CD4-positive, alpha-beta T cell treated with Interleukin-6 at 100 ng/mL for 8 hours (primary cell): ENCODE results near the gene RXFP4.

Experiments
- DNase-seq: peaks from one replicate; pipeline ENCODE4 v3.0.0-alpha.2; 2020; ENCODE audit warnings: mixed read lengths, low spot score

Gene RXFP4

DNA sequence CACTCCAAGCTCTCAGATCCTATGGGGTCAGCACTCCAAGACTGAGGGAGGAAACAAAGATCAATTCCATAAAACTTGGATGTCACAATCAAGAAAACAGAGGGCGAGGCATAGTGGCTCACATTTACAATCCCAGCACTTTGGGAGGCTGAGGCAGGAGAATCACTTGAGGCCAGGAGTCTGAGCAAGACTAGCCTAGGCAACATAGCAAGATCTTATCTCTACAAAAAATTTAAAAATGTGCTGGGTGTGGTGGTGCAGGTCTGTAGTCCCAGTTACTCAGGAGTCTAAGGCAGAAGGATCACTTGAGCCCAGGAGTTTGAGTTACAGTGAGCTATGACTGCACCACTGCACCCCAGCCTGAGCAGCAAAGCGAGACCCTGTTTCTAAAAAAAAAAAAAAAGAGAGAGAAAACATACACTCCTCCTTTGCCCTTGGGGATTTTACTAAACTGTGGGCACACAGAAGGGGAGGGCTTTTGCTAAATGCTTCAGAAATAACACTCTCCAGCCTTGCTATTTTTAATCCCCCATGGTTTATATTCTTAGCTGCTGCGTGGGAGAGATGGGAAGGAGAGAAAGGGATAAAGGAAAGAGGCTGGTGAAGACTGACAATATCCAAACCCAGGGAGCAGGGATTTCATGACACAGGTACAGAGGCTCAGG is 18.8 kb downstream of the RXFP4 start:
- no peak for DNase-seq

DNA sequence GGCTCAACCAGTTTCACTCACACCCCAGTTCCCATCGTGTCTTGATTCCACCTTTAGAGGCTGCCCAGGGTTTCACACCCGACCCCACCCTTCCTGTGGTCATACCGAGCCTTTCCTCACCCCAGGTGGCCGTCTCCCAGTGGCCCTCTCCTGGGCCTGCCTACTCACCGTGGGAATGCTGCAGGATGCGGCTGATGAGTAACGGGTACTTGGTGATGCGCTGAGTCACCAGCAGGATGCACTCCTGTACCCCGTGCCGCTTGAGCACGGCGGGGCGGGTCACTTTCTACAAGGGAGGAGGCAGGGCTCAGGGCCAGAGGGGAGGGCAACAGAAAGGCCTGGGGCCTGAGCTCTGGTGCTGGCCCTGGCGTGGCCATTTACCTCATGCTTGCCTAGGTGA is 20.5 kb downstream of the RXFP4 start:
- no peak for DNase-seq

DNA sequence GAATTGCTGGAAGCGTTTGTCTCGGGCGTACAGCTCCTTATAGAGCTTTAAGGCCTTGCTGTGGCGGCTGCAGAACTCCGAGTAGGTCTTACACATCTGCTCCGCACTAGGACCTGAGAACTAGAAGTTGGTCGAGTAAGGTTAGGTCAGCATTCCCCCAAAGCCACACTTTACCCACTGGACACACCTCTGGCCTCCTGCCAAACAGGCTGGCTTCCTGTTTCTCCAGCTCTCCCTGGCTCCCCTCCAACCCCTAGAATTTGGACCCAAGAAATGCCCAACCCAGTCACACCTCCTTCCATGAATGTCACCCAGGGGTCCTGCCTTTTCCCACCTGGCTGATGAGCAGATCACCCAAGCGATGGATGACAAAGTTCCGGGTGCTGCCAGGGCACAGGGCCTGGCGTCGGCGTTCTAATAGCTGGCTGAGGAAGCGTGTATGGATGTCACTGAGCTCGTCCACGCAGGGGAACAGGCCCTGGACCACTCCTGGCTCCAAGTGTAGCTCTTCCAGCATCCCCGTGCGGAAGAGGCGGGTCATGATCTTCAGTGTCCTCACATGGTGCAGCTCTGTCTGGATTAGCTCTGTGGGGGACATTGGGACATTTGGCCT is 21.3 kb downstream of the RXFP4 start:
- DNase-seq = no peak

DNA sequence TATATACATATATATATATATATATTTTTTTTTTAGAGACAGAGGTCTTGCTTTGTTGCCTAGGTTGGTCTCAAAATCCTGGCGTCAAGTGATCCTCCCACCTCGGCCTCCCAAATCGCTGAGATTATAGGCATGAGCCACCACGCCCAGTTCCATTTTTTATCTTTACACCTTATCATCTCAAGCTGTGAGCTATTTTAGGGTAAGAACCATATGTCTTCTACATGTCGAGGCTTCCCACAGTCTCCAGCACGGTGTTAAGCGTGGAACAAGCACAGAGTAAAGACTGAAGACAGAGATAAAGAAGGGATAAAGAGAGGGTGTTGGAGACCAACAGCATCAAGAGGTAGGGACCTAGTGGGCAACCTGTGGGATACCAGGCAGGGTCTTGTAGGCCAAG is 22.8 kb downstream of the RXFP4 start:
- DNase-seq = no peak

DNA sequence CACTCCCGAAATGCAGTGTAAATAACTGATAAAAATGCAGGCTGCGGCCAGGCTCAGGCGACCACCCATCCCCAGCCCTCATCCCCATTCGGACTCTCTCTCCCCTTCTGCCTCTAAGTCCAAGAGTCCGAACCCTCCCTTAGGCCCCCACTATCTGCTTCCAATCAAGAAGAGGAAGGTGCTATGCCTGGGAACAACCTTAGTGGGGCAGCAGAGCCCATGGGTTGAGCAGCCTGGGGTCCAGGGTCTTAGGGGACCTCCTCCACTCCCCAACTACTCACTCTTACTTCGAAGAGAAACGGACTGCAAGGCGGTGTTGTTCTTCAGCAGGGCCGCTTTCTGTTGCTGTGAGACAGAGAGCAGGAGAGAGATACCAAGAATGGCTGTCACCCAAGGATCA is 24.7 kb downstream of the RXFP4 start:
- DNase-seq = no peak

DNA sequence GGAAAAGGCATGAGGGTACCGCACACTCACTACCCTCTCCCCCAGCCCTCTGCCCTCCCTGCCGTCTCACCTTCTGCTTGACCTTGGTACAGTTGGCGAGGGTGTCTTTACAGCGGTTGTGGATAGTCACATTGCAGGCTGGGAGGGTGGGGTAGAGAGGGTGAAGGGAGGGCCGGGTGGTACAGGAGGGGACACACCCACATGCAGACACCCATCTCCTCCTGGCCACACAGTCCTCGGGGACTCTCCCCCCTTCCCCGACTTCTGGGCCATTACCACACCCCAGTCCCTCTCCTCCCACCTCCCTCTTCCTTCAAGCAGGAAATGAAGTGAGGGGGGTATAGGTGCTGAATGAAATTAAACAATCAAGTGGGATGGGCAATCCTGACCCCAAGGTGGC is 25.3 kb downstream of the RXFP4 start:
- DNase-seq = no peak

DNA sequence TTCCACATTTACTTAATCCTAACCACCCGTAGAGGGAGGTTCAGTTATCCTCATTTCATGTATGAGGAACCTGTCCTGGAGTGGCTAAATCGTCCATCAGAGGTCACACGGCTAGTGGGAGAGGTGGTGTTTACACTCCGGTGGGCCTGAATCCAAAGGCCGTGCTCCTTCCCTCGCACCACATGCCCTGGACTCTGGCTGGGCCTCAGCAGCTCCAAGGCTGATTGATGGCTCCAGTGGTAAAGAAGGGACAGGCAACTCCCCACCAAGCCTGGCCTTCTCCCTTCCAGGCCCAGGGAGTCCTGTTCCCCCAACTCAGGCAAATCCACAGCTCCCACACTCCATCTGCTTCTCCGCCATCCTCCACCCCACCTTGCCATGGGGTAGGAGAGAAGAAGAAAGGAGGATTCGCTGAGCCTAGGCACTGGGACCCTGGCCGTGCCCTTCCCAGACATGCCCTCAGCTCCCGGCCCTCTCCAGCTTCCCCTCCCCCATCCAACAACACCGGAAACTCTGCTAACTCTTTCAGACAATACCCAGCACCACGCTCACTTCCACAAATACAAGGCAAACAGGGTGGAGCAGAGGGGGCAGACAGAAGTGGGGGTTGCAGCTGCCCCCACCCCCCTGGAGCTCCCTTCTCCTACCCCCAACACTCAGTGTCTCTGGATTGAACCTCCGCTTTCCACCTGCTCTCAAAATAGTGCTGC is 26.1 kb downstream of the RXFP4 start:
- DNase-seq = peak; percentile 40

DNA sequence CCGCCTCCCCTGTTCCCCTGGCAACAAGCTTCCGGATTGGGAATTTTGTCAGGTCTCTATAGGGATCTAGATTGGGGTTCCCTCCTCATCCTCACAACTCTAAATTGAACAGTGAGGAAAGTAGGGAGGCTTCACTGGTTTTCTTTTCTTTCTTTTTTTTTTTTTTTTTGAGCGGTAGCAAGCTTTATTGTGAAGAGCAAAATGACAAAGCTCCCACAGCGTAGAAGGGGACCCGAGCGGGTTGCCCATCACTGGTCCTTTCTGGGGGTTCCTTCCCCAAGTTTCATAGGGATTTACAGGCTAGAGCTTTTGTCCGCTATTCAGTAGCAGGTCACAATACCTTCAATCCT is 26.6 kb downstream of the RXFP4 start:
- DNase-seq = no peak

DNA sequence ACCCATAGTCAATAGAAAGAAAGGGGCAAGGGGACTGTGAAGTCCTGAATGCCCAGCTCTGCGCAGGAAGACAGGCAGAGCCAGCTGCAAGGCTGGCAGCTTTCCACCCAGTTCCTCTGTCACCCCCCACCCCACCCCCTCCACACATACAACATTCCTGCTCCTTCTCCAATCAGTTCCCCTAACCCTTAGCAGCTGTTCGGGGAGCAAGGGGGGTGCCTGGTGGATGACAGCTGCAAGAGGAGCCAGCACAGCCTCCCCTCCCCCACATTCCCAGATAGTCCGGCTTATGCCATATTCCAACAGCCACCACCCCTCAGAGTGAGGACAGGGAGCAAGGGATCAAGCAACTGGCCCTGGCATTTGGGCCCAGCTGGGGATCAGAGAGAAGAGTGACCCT is 27.2 kb downstream of the RXFP4 start:
- DNase-seq = no peak

DNA sequence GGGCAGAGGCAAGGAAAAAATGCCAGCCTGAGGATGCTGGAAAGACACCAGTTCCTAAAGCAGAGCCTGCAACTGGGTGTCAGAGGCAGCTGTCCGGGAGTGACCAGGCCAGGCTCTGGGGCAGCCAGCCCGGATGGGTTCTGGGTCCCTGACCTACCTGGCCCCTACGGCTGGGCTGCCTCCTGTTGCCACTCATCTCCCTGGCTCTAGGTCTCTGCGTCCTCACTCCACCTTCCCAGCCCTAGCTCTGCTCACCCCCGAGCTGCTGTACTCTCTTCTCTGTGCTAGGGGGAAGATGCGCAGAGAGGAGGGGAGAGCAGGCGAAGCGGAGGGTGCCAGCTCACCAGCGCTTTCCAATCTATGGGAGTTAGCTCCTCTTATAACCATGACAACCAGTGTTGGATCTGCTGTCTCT is 27.9 kb downstream of the RXFP4 start:
- no peak for DNase-seq

DNA sequence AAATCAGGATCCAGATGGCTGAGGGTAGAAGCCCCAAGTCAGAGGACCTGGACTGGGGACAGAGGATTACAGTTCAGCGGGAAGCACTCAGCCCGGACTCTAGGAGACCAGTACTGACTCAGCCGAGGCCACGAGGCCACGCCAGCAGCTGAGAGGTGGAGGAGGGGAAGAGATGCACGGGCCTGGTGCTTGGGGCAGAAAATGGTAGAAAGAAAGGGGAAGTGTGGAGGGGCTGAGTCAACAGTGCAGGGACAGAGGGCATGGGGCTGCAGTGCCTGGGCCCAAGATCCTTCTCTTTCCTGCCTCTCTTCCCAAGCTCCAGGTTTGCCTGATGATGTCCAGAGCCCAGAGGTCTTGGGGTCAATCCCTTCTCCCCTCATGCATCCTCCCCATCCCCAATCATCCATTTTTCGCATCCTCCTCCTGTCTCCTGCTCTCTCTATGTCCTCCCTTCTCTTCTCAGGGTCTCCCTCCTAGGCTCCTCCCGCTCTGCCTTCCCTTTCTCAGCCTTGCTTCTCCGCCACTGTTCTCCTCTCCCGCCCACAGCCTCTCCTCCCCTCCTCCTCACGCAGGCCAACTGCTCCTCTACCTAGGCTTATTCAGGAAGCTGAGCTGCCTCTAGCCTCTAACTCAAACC is 29.2 kb downstream of the RXFP4 start:
- no peak for DNase-seq

DNA sequence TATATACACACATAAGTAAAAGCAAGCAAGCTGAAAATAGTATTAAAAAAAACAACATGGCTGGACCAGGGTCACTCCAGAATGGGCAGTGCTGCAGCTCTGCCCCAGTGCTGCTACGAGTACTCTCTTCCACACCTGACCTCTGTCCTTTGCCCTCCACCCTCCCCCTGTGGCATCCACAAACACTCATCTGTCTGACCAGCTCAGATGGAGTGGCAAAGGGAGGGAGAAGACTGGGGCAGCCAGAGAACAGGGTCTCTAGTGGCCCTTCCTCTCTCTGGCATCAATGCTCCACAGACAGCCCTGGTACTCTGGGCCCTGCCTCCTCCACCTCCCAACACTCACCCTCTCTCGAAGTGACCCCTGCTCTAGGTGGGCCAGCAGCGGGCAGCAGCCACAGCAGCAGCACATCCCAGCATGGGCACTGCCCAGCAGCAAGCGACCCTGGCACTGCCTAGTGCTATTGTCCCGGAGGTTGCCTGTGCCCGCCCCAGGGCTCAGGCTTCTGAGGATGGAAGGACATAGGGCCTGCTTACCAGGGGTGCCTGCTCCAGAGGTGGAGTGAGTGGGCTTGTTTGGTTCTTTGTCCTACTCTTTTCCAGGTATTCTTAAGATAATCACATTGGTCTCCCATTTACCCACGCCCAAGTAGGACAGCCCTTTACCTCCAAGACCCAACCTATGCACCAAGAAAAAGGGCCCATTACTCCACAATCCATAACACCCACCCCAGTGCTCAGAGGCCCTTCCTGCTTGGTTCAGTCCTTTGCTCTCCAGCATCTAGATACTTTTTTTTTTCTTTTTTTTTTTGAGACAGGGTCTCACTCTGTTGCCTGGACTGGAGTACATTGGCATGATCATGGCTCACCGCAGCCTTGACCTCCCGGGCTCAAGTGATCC is 30.7 kb downstream of the RXFP4 start:
- DNase-seq = no peak

DNA sequence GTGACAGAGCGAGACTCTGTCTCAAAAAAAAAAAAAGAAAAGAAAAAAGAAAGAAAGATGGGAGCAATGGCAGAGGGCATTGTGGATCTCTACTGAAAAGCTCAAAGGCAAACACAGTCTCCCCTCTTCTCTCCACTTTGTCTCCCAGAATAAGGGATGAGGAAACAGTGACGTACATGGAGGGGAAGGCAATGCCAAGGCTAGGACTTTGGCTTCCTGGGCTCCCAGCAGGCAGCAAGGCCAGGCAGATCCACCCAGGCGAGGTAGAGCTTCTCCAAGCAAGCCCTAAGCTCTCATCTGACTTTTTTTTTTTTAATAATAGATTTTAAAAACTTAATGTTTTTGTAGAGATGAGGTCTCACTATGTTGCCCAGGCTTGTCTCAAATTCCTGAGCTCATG is 32.3 kb downstream of the RXFP4 start:
- no peak for DNase-seq

DNA sequence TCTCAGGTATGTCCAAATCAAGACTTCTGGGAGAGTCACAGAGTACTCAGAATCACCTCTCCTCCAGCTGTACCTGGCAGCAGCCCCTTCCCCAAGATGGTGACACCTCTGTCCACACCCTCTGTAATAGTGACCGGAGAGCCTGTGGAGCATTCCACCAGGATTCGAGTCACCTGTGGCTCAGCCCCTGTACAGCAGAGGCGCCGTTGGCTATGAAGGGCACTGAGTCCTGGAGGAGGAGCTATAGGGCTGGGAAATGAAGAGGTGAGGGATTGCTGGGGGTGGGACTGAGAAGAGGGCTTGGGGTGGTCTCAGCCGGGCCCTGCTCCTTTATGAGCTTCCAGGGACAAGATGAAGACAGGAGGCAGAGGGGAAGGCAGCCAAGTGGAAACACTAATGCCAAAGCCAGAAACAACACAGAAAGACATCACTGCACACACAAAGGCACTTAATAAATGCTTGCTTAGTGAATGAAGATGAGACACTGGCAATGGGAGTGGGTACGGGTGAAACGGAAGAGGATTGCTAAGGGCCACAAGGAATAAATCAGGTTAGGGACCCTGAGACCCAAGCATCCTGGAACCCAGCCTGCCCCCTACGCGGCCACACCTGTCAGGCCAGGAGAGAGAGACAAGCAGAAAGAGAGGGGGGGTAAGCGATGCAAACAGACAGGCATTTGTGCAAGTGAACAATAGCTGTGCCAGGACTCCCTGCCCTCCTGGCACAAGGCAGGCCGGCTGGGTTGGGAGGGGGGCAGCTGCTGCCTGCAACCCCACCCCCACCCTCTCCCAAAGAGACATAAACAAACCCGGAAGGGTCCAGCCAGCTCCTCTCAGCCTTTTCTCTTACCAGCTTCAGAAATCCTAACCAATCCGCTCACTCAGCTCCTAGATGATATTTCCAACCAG is 33.0 kb downstream of the RXFP4 start:
- no peak for DNase-seq

DNA sequence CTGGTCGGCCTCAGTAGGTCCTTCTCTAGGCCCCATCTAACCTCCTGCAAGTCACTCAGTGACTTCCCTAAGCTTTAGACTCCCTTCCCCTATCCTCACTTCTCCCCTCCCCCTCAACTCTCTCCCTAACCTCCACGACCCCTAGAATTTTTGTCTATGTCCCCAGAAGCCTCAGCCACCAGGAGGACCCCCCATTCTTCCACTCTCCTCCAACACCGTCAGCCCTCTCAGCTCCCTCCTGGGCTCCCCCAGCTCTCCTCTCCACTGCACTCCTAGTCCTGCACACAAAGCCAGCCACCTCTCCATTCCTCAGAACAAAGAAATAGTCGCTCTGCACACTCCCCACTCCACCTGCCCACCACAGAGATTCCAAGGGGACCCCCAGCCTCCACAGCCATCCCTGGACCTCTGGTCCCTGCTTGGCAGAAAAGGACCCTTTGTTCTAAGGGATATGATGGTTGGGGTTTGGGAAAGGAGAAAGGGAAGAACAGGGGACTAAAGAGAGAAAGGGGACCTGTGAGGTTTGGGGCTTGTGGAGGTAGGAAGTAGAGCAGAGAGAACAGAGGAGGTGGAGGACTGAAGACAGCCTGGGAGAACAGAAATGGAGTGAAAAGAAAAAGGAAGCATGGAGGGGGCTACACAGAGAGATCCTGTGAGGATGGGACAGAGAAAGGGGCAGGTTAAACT is 34.1 kb downstream of the RXFP4 start:
- DNase-seq = no peak

DNA sequence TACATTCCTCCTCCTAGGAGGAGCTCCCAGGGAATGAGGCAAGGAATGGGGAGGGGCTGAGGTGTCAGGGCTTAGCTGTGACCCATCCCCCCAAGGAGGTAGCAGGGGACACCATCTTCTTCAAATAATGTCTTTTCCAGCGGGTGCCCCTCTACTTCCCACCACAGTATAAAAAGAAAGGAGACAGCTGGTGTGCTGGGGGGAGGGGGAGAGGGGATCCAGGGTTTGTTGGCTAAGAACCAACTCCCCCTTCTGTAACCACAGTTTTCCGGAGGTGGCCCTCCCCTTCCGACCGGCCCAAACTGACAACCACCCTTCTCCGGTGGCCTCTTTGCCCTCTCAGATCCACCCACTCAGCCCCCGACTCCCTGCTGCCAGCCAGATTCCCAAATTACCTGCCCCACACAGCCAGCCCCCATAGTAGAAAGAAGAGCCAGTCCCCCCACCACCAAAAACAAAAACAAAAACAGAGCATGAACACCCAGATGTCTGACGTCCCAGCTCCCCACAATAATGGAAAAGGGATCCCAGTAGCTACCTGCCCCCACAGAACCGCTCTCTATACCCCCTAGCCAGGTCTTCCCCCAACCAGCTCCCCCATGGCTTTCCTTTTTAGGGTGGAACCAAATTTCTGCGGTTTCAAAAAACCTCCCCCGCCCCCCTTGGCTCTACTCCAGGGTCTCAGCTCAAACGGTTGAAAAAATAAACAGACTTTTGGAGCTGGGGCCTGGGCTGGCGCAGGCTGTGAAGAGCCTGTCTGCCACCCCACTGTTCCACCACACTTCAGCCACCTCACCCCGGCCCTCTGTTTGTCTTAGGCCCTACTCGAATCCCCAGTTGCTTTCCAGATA is 34.8 kb downstream of the RXFP4 start:
- peak; percentile 64 for DNase-seq

DNA sequence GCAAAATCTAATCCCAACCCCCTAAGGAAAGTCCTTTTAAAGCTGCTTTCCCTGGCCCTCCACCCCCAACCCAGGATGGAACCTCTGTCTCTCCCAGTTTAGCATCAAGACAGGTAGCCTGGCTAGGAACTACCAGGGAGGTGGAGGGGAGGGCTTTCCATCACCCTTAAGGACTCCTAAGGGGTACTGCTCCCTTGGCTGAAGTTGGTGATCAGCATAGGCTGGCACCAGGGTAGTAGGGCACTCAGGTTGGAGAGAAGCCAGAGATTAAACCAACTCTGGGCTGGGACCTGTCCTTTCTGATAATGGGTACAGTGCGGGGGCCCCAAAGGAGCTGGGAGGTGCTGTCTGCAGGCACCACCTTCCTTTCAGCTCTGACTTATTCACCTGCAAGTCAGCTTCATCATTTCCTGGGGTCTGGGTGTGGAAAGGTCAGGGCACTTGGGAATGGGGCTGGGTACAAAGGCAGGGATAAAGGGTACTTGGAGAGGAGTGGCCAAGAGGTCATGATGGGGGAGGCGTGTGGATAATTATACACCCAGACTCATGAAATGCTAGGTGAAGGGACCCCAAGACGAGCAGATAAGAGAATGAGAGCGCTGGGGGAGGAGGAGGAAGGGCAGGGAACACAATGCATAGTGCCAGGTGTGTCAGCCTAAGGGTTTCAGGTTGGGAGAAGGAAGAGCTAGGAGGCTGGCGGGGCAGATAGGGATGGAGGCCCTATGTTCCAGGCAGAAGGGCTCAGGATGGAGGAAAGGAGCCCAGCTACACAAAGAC is 35.7 kb downstream of the RXFP4 start:
- no peak for DNase-seq

DNA sequence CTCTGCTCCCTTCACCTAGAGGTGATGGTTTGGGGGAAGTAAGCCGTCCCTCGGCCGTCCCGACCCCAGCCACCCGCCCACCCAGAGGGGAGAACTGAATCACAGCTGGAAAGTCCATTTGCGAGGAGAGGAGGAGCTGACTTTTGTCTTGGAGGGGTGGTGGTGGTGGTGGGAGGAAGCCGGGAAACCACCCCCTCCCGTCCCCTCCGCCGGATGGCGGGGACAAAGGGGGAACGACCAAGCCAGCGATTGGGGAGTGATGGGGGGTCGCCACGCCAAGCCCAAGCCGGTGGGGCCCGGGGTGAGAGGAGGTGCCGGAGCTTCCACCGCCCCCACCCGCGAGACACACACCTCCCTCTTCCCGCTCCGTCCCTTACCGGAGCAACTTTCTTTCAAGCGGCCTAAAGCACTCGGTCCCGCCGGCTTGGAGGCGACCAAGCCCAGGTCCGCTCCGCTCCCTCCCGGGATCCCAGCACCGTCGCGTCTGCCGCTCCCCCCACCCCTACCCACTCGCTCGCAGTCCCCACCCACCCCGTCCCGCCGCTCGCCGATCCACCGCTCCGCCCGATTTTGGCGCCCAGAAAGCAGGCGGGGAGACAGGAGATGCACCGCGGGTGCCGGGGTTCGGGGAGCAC is 36.4 kb downstream of the RXFP4 start:
- DNase-seq = no peak
